ENCODE measurements around the gene EPN1. TPM values are rescaled to one million over a fixed set of nuclear protein-coding genes. Genes with fewer than 3 reads are reported as not detected.
A peak's percentile ranks its signal among the peaks of the same experiment; 100 is the strongest.

The EPN1 gene
- total and polyA plus RNA-seq, 2 of the 13 experiments (the other 11 are each of a cell fraction or from before 2014, with no cell fraction given): 28.9 to 31.7 TPM

DNA sequence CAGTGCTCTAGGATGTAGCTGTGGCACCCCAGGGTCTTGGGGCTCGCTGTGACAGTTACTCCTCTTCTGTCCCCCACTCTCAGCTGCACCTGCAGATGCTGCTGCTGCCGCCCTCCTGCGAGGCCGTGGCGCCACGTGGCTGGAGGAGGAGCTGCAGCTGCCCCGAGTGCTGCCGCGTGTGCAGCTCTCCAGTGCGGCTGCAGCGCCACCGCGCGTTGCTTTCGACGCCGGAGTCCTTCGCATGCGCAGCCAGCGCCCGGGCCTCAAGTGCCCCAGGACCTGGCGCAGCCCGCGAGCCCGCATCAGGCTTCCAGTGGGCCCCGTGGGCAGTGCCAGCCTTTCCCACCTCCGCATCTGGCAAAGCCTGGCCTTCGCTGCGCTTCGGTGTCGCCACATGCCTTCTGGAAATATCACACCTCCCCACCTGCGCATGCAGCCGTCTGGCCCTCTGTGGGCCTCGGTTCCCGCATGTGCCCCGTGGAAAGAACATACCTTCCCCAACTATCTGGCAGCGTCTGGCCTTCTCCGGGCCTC lies 34.9 kb upstream of the EPN1 start (continued):
- TF ChIP-seq, protein P1, sequence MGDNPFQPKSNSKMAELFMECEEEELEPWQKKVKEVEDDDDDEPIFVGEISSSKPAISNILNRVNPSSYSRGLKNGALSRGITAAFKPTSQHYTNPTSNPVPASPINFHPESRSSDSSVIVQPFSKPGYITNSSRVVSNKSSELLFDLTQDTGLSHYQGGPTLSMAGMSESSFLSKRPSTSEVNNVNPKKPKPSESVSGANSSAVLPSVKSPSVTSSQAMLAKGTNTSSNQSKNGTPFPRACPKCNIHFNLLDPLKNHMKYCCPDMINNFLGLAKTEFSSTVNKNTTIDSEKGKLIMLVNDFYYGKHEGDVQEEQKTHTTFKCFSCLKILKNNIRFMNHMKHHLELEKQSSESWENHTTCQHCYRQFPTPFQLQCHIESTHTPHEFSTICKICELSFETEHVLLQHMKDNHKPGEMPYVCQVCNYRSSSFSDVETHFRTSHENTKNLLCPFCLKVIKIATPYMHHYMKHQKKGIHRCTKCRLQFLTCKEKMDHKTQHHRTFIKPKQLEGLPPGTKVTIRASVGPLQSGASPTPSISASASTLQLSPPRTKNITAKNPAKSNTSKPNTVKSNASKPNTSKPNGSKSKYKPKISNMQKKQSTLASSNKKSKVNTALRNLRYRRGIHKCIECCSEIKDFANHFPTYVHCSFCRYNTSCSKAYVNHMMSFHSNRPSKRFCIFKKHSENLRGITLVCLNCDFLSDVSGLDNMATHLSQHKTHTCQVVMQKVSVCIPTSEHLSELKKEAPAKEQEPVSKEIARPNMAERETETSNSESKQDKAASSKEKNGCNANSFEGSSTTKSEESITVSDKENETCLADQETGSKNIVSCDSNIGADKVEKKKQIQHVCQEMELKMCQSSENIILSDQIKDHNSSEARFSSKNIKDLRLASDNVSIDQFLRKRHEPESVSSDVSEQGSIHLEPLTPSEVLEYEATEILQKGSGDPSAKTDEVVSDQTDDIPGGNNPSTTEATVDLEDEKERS (CRISPR knock-in tag; IDR thresholded peaks at IDR 0.05): no peak
- TF ChIP-seq ZMYM4 (CRISPR knock-in tag; IDR thresholded peaks at IDR 0.05): no peak
- 0 out of 2 replicates have a peak, but pooled peaks have one; percentile 12 for TF ChIP-seq NCOA2 (CRISPR knock-in tag; IDR thresholded peaks at IDR 0.05)
- no peak for TF ChIP-seq PRDM10 (CRISPR knock-in tag; IDR thresholded peaks at IDR 0.05; ENCODE audit: low read depth)
- TF ChIP-seq PHF8 (CRISPR knock-in tag; IDR thresholded peaks at IDR 0.05): no peak
- TF ChIP-seq ARID3A (IDR thresholded peaks at IDR 0.05; ENCODE audit: low read depth, low read length): no peak
- no peak for TF ChIP-seq NR2C2 (CRISPR knock-in tag; IDR thresholded peaks at IDR 0.05; ENCODE audit: borderline replicate concordance)
- no peak for TF ChIP-seq THYN1 (CRISPR knock-in tag; IDR thresholded peaks at IDR 0.05; ENCODE audit: borderline replicate concordance, low read depth)
- no peak for TF ChIP-seq ZNF75D (CRISPR knock-in tag; IDR thresholded peaks at IDR 0.05; ENCODE audit: borderline replicate concordance)
- TF ChIP-seq, protein P2, sequence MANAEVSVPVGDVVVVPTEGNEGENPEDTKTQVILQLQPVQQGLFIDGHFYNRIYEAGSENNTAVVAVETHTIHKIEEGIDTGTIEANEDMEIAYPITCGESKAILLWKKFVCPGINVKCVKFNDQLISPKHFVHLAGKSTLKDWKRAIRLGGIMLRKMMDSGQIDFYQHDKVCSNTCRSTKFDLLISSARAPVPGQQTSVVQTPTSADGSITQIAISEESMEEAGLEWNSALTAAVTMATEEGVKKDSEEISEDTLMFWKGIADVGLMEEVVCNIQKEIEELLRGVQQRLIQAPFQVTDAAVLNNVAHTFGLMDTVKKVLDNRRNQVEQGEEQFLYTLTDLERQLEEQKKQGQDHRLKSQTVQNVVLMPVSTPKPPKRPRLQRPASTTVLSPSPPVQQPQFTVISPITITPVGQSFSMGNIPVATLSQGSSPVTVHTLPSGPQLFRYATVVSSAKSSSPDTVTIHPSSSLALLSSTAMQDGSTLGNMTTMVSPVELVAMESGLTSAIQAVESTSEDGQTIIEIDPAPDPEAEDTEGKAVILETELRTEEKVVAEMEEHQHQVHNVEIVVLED (CRISPR knock-in tag; IDR thresholded peaks at IDR 0.05; ENCODE audit: borderline replicate concordance): no peak
- TF ChIP-seq SMARCE1 (IDR thresholded peaks at IDR 0.05; ENCODE audit: borderline replicate concordance): no peak
- TF ChIP-seq ZNF83 (CRISPR knock-in tag; IDR thresholded peaks at IDR 0.05; ENCODE audit: borderline replicate concordance): no peak
- no peak for TF ChIP-seq PBX2 (CRISPR knock-in tag; IDR thresholded peaks at IDR 0.05)
- TF ChIP-seq, protein P3, sequence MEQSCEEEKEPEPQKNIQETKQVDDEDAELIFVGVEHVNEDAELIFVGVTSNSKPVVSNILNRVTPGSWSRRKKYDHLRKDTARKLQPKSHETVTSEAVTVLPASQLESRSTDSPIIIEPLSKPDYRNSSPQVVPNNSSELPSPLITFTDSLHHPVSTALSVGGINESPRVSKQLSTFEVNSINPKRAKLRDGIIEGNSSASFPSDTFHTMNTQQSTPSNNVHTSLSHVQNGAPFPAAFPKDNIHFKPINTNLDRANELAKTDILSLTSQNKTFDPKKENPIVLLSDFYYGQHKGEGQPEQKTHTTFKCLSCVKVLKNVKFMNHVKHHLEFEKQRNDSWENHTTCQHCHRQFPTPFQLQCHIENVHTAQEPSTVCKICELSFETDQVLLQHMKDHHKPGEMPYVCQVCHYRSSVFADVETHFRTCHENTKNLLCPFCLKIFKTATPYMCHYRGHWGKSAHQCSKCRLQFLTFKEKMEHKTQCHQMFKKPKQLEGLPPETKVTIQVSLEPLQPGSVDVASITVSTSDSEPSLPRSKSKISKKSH (CRISPR knock-in tag; IDR thresholded peaks at IDR 0.05; ENCODE audit: borderline replicate concordance): peak; percentile 13; the same call in 1 of the 2 replicates
- no peak for TF ChIP-seq ZNF737 (CRISPR knock-in tag; IDR thresholded peaks at IDR 0.05; ENCODE audit: borderline replicate concordance)
- TF ChIP-seq BCL6 (CRISPR knock-in tag; IDR thresholded peaks at IDR 0.05): no peak
